ENCODE measurements around the gene ATR. TPM values are rescaled to one million over a fixed set of nuclear protein-coding genes. Genes with fewer than 3 reads are reported as not detected.

Gene ATR
- total RNA-seq, 1 experiment from 2014 or later = 24.7 TPM

DNA sequence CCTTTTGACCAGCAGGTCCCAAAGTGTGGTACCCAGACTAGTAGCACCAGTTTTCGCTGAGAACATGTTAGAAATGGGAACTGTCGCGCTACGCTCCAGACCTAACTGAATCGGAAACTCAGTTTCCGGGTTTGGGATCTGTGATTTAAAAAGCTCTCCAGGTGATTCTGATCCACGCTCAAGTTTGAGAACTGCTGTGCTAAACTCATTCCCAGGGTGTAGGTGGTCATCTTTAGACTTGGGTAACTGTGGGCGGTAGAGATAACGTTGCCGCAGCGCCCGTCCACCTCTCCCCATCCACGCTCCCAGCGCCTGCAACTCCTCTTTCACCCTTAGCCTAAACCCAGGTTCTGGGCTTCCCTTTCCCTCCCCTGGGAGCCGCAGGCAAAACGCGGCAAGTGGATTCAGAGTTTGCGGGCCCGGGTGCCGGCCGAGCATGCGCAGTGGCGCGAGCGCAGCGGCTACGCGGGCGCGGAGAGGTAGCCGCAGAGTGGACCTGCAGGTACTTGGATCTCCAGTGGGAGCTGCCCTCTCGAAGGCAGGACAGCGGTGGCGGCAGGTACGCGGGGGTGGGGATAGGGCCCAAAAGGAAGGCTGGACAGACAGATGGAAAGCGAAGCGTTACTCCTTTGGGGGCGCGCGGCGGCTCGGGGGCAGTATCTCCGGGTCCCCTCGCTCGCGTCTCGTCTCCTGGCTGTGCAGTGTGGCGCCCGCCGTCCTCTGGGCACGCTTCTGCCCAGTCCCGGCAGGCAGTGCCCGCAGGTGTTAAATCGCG is 17.6 kb upstream of the ATR start, which contains the start of gene PLS1 (continued):
- no peak for TF ChIP-seq EZH2 (IDR thresholded peaks at IDR 0.05)
- TF ChIP-seq, protein P1, sequence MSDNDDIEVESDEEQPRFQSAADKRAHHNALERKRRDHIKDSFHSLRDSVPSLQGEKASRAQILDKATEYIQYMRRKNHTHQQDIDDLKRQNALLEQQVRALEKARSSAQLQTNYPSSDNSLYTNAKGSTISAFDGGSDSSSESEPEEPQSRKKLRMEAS (IDR thresholded peaks at IDR 0.05) = peak; percentile 86
- no peak for TF ChIP-seq ZNF274 (IDR thresholded peaks at IDR 0.05; ENCODE audit: low read depth, low read length)
- TF ChIP-seq ZFX (IDR thresholded peaks at IDR 0.05) = no peak

DNA sequence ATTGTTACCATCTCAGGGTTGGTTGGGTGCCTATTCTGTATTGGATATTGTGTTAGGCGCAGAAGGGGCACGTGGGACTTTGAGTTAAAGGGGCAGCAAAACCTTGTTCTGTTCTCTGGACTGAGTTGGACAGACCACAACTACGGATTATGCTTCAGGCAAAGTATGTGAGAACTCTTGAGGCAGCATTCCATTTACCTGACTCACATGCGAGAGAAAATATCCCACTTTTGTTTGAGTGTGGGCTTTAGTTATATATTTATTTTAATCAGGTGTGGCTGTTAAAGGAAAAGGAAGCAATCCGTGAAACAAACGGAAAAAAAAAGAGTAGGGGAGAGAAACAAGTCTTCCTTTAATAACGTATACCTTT is 17.0 kb upstream of the ATR start:
- Histone ChIP-seq H3K9me2 (ENCODE audit: insufficient read depth) (no peaks in the 10 kb centered on the region), H3K9me3 (ENCODE audit: control insufficient read depth in 1 of 2, insufficient read depth in 1 of 2, low read depth in 1 of 2, low read length in 2 of 2) (no peaks in the 10 kb centered on the region), H3K36me3 (ENCODE audit: control insufficient read depth in 1 of 2, insufficient read depth in 2 of 2, low read length in 2 of 2) (no peaks in the 10 kb centered on the region), H3K79me2 (ENCODE audit: insufficient read depth, low read length) (peaks cover 13% of the 10 kb centered on the region; the same call in 1 of the 2 replicates), H2AFZ (ENCODE audit: low read depth, low read length, poor library complexity, severe bottlenecking) (peak overlapping the region; percentile 97), H3K4me3 (replicated peaks in 1 of 2; ENCODE audit: low read depth in 1 of 2, low read length in 2 of 2) (peak overlapping the region; percentile 64 to 75), H3K9ac (ENCODE audit: low read length) (peak overlapping the region; percentile 62), H3K27ac (ENCODE audit: low read depth, low read length) (peak overlapping the region; percentile 78), H3K4me1 (ENCODE audit: control insufficient read depth in 1 of 2, insufficient read depth in 2 of 2, low read length in 2 of 2) (peaks cover 20 to 28% of the 10 kb centered on the region in 2 experiments), H4K20me1 (ENCODE audit: insufficient read depth) (no peaks in the 10 kb centered on the region), H3K27me3 (ENCODE audit: insufficient read depth, low read length) (no peaks in the 10 kb centered on the region), H3K4me2 (ENCODE audit: low read length) (peak overlapping the region; percentile 89)
- BruUV-seq (replicated peaks) = TSS peak; percentile 96
- intact Hi-C loops (cut with micrococcal nuclease) = loop anchor here (5.0 kb wide), 1 partner anchor 132 kb away; no protein-coding TSS in a partner anchor
- DNase-seq (ENCODE audit: low read depth, low spot score) = peak; percentile 43
- ATAC-seq = peak; percentile 51
- ChIA-PET CTCF (no interaction called here), RAD21 (ENCODE audit: low non-redundant PET in 1 of 2, low total read pairs in 2 of 2, uncharacterized antibody in 2 of 2, unreplicated experiment in 2 of 2) (no interaction called here), POLR2A (no interaction called here)
- no peak for TF ChIP-seq RAD21 (IDR thresholded peaks at IDR 0.05; ENCODE audit: low read depth)
- TF ChIP-seq POLR2AphosphoS5 (IDR thresholded peaks at IDR 0.05; ENCODE audit: low read depth, low read length) = no peak
- no peak for TF ChIP-seq ZNF274 (IDR thresholded peaks at IDR 0.05; ENCODE audit: low read depth, low read length)
- TF ChIP-seq, protein P1 (IDR thresholded peaks at IDR 0.05) = peak; percentile 53; the same call in 1 of the 2 replicates
- no peak for TF ChIP-seq SIN3A (IDR thresholded peaks at IDR 0.05; ENCODE audit: low read depth)
- TF ChIP-seq SP1 (IDR thresholded peaks at IDR 0.05; ENCODE audit: low read depth) = no peak
- no peak for TF ChIP-seq EZH2phosphoT487 (IDR thresholded peaks at IDR 0.05; ENCODE audit: borderline replicate concordance)
- TF ChIP-seq, protein P2, sequence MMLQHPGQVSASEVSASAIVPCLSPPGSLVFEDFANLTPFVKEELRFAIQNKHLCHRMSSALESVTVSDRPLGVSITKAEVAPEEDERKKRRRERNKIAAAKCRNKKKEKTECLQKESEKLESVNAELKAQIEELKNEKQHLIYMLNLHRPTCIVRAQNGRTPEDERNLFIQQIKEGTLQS (IDR thresholded peaks at IDR 0.05) = no peak
- TF ChIP-seq SRF (IDR thresholded peaks at IDR 0.05; ENCODE audit: low read depth) = no peak
- TF ChIP-seq, protein P3, sequence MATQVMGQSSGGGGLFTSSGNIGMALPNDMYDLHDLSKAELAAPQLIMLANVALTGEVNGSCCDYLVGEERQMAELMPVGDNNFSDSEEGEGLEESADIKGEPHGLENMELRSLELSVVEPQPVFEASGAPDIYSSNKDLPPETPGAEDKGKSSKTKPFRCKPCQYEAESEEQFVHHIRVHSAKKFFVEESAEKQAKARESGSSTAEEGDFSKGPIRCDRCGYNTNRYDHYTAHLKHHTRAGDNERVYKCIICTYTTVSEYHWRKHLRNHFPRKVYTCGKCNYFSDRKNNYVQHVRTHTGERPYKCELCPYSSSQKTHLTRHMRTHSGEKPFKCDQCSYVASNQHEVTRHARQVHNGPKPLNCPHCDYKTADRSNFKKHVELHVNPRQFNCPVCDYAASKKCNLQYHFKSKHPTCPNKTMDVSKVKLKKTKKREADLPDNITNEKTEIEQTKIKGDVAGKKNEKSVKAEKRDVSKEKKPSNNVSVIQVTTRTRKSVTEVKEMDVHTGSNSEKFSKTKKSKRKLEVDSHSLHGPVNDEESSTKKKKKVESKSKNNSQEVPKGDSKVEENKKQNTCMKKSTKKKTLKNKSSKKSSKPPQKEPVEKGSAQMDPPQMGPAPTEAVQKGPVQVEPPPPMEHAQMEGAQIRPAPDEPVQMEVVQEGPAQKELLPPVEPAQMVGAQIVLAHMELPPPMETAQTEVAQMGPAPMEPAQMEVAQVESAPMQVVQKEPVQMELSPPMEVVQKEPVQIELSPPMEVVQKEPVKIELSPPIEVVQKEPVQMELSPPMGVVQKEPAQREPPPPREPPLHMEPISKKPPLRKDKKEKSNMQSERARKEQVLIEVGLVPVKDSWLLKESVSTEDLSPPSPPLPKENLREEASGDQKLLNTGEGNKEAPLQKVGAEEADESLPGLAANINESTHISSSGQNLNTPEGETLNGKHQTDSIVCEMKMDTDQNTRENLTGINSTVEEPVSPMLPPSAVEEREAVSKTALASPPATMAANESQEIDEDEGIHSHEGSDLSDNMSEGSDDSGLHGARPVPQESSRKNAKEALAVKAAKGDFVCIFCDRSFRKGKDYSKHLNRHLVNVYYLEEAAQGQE (IDR thresholded peaks at IDR 0.05; ENCODE audit: low read depth) = no peak
- peak; percentile 67 for TF ChIP-seq FOSL1 (IDR thresholded peaks at IDR 0.05; ENCODE audit: low read depth)
- TF ChIP-seq, protein P4, sequence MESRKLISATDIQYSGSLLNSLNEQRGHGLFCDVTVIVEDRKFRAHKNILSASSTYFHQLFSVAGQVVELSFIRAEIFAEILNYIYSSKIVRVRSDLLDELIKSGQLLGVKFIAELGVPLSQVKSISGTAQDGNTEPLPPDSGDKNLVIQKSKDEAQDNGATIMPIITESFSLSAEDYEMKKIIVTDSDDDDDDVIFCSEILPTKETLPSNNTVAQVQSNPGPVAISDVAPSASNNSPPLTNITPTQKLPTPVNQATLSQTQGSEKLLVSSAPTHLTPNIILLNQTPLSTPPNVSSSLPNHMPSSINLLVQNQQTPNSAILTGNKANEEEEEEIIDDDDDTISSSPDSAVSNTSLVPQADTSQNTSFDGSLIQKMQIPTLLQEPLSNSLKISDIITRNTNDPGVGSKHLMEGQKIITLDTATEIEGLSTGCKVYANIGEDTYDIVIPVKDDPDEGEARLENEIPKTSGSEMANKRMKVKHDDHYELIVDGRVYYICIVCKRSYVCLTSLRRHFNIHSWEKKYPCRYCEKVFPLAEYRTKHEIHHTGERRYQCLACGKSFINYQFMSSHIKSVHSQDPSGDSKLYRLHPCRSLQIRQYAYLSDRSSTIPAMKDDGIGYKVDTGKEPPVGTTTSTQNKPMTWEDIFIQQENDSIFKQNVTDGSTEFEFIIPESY (IDR thresholded peaks at IDR 0.05; ENCODE audit: extremely low read depth, insufficient replicate concordance, low read length) = no peak
- TF ChIP-seq, protein P5, sequence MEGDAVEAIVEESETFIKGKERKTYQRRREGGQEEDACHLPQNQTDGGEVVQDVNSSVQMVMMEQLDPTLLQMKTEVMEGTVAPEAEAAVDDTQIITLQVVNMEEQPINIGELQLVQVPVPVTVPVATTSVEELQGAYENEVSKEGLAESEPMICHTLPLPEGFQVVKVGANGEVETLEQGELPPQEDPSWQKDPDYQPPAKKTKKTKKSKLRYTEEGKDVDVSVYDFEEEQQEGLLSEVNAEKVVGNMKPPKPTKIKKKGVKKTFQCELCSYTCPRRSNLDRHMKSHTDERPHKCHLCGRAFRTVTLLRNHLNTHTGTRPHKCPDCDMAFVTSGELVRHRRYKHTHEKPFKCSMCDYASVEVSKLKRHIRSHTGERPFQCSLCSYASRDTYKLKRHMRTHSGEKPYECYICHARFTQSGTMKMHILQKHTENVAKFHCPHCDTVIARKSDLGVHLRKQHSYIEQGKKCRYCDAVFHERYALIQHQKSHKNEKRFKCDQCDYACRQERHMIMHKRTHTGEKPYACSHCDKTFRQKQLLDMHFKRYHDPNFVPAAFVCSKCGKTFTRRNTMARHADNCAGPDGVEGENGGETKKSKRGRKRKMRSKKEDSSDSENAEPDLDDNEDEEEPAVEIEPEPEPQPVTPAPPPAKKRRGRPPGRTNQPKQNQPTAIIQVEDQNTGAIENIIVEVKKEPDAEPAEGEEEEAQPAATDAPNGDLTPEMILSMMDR (IDR thresholded peaks at IDR 0.05 in 2 of 3, conservative IDR thresholded peaks at IDR 0.05 in 1 of 3; ENCODE audit: borderline replicate concordance in 1 of 3, insufficient read depth in 1 of 3, low read depth in 2 of 3, low read length in 2 of 3) = no peak

Data from HCT116 (cell line).